ENCODE measurements around the gene RNF166. TPM values are rescaled to one million over a fixed set of nuclear protein-coding genes. Genes with fewer than 3 reads are reported as not detected.

Gene RNF166
- total and polyA plus RNA-seq, 2 donors (not counting 3 experiments of a cell fraction or from before 2014, with no cell fraction given) = 27.6 to 38.8 TPM

DNA sequence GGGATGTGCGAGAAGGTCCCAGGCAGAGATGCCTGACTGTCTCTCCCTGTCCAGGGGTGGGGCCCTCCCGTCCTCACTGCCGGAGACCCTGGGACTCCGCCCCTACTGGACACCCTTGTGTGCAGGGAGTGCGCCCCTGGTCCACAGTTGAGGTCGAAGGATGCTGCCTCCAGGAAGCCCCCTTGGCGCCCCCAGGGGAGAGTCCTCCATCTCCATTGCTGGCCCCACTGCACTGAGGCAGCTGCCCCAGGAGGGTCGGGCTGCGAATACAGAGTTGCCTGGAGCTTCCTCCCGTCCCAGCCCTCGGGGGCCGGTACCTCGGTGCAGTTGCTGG lies 26.7 kb upstream of the RNF166 start:
- peaks cover 7 to 56% of the 10 kb centered on the region in 2 experiments for H3K36me3 ChIP-seq (ENCODE audit: control insufficient read depth in 2 of 2, extremely low read depth in 1 of 2, insufficient read depth in 2 of 2, low read length in 2 of 2)

More for the DNA sequence above, 26.7 kb upstream of the RNF166 start:
- H4K20me1 ChIP-seq (replicated peaks; ENCODE audit: control insufficient read depth, extremely low read depth, insufficient read depth, low read length) = no peaks in the 10 kb centered on the region
- POLR2A ChIA-PET = no interaction called here
- H3K4me3 ChIP-seq (replicated peaks in 1 of 3; ENCODE audit: insufficient read depth in 1 of 3, low read depth in 1 of 3, low read length in 3 of 3) = no peak overlapping the region
- CTCF ChIA-PET = interaction anchor here (0.9 to 1.5 kb wide), 3 partner anchors 48 to 52 kb away, joined by 3 to 4 read pairs (median 3); partner anchors contain the start of gene PIEZO1
- intact Hi-C loops (cut with micrococcal nuclease) = no loop called here
- FAIRE-seq (no peak), DNase-seq (ENCODE audit: low read depth, low spot score) (no peak)
- H3K79me2 ChIP-seq (ENCODE audit: control insufficient read depth, insufficient read depth, low read length) = peaks cover 2% of the 10 kb centered on the region
- no peaks in the 10 kb centered on the region for H3K4me1 ChIP-seq (ENCODE audit: control insufficient read depth, extremely low read depth, insufficient read depth, low read length)
- H3K27ac ChIP-seq (ENCODE audit: insufficient read depth, low read depth, low read length) = no peak overlapping the region
- BruUV-seq (replicated peaks) = no TSS peak
- H2AFZ ChIP-seq (ENCODE audit: low read depth, low read length) = no peak overlapping the region
- no peak overlapping the region for H3K9ac ChIP-seq (replicated peaks; ENCODE audit: extremely low read depth, insufficient read depth, low read length)
- dilution Hi-C loops (cut with MboI; ENCODE audit: extremely low pct_ligation_motif_present, low sequenced_read_pairs) = no loop called here
- H3K27me3 ChIP-seq (ENCODE audit: control insufficient read depth in 2 of 2, insufficient read depth in 2 of 2, low read length in 2 of 2) = no peaks in the 10 kb centered on the region
- no peaks in the 10 kb centered on the region for H3K9me1 ChIP-seq (replicated peaks; ENCODE audit: control insufficient read depth, extremely low read depth, insufficient read depth, low read length)
- H3K4me2 ChIP-seq (ENCODE audit: insufficient read depth, low read length) = no peak overlapping the region
- no peaks in the 10 kb centered on the region for H3K9me3 ChIP-seq (replicated peaks; ENCODE audit: control insufficient read depth, insufficient read depth, low read length)
- TF ChIP-seq JUN (IDR thresholded peaks at IDR 0.05; ENCODE audit: borderline replicate concordance, insufficient read depth, insufficient read length, low read depth) = no peak
- no peak for TF ChIP-seq POLR2AphosphoS5 (IDR thresholded peaks at IDR 0.05; ENCODE audit: insufficient read depth, low read depth, low read length)
- TF ChIP-seq, protein P1, sequence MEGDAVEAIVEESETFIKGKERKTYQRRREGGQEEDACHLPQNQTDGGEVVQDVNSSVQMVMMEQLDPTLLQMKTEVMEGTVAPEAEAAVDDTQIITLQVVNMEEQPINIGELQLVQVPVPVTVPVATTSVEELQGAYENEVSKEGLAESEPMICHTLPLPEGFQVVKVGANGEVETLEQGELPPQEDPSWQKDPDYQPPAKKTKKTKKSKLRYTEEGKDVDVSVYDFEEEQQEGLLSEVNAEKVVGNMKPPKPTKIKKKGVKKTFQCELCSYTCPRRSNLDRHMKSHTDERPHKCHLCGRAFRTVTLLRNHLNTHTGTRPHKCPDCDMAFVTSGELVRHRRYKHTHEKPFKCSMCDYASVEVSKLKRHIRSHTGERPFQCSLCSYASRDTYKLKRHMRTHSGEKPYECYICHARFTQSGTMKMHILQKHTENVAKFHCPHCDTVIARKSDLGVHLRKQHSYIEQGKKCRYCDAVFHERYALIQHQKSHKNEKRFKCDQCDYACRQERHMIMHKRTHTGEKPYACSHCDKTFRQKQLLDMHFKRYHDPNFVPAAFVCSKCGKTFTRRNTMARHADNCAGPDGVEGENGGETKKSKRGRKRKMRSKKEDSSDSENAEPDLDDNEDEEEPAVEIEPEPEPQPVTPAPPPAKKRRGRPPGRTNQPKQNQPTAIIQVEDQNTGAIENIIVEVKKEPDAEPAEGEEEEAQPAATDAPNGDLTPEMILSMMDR (IDR thresholded peaks at IDR 0.05; ENCODE audit: extremely low read depth in 1 of 2, insufficient read depth in 1 of 2, low read depth in 1 of 2, low read length in 2 of 2) = no peak
- TF ChIP-seq EZH2 (IDR thresholded peaks at IDR 0.05; ENCODE audit: borderline replicate concordance, low read depth, low read length, severe bottlenecking) = no peak
- no peak for TF ChIP-seq POLR2A (IDR thresholded peaks at IDR 0.05; ENCODE audit: low read depth, low read length)
- TF ChIP-seq GATA2 (IDR thresholded peaks at IDR 0.05; ENCODE audit: insufficient read depth, insufficient read length, low read depth, low read length) = no peak
- no peak for TF ChIP-seq FOS (IDR thresholded peaks at IDR 0.05; ENCODE audit: borderline replicate concordance, insufficient read depth, low read length)
- no peak for TF ChIP-seq MYC (IDR thresholded peaks at IDR 0.05; ENCODE audit: low read depth, low read length)
- TF ChIP-seq, protein P2, sequence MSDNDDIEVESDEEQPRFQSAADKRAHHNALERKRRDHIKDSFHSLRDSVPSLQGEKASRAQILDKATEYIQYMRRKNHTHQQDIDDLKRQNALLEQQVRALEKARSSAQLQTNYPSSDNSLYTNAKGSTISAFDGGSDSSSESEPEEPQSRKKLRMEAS (IDR thresholded peaks at IDR 0.05; ENCODE audit: insufficient read depth, insufficient read length) = no peak

All from endothelial cell of umbilical vein (primary cell).